ENCODE results near the gene CTTN. TPM values are rescaled to one million over a fixed set of nuclear protein-coding genes. Genes with fewer than 3 reads are reported as not detected.

The CTTN gene
- total and polyA plus RNA-seq, 2 of the 8 experiments (the other 6 are each of a cell fraction or from before 2014, with no cell fraction given), result 84.6 to 216 TPM

- 96% methylated on average over 20 of the region's 20 CpGs; no CpG with 5 or more reads in 1 of the 2 experiments for WGBS, 2 experiments (ENCODE audit: extremely low coverage in 1 of 2, insufficient coverage in 1 of 2, insufficient read length in 1 of 2, insufficient replicate concordance in 2 of 2, low coverage in 1 of 2, low lambda C conversion rate in 2 of 2, missing lambda C conversion rate in 1 of 2)
- ChIA-PET CTCF (ENCODE audit: partially characterized antibody) (interaction anchor here (1.0 to 1.1 kb wide), 2 partner anchors 13 to 38 kb away, joined by 4 to 5 read pairs; no protein-coding TSS in a partner anchor), POLR2A (ENCODE audit: partially characterized antibody) (interaction anchor here (1.4 kb wide), 1 partner anchor 16 kb away, joined by 3 read pairs; no protein-coding TSS in a partner anchor)
- Histone ChIP-seq H3K79me1 (ENCODE audit: low read depth, low read length) (no peaks in the 10 kb centered on the region; the same call in 1 of the 2 replicates), H3K14ac (ENCODE audit: insufficient read length) (no peak overlapping the region), H4K8ac (ENCODE audit: extremely low read depth, insufficient read depth, low read length) (no peak overlapping the region), H3K9me3 (ENCODE audit: insufficient read depth in 2 of 2, low read depth in 1 of 2, low read length in 1 of 2) (no peaks in the 10 kb centered on the region), H2AFZ (ENCODE audit: low read length) (no peak overlapping the region), H3K18ac (ENCODE audit: extremely low read depth, low read length) (no peak overlapping the region), H3K23ac (ENCODE audit: insufficient read length) (no peak overlapping the region), H3K9ac (replicated peaks in 1 of 4; ENCODE audit: extremely low read depth in 1 of 4, low read depth in 3 of 4, low read length in 3 of 4) (no peak overlapping the region), H4K20me1 (replicated peaks in 1 of 2; ENCODE audit: control insufficient read depth in 1 of 2, insufficient read depth in 2 of 2, low read length in 2 of 2) (peaks cover 8 to 25% of the 10 kb centered on the region in 2 experiments), H3K4me3 (ENCODE audit: extremely low read depth in 1 of 4, insufficient read depth in 2 of 4, low read depth in 3 of 4, low read length in 4 of 4) (no peak overlapping the region), H3K36me3 (ENCODE audit: control insufficient read depth in 2 of 4, insufficient read depth in 4 of 4, low read length in 3 of 4) (peaks cover 49 to 85% (median 78%) of the 10 kb centered on the region in 4 experiments), H3K4me2 (ENCODE audit: insufficient read depth in 1 of 2, low read depth in 2 of 2, low read length in 2 of 2) (no peak overlapping the region), H2BK20ac (ENCODE audit: low read length) (no peak overlapping the region), H2BK12ac (ENCODE audit: low read depth, low read length) (no peak overlapping the region), H3K23me2 (ENCODE audit: low read depth, low read length) (no peaks in the 10 kb centered on the region), H2BK5ac (ENCODE audit: low read depth, low read length) (0 out of 2 replicates have a peak overlapping the region, but pooled peaks have one; percentile 35), H3K56ac (replicated peaks; ENCODE audit: insufficient read length, low read depth, low read length) (no peak overlapping the region), H3K27me3 (replicated peaks in 1 of 4; ENCODE audit: control insufficient read depth in 3 of 4, extremely low read depth in 1 of 4, insufficient read depth in 3 of 4, low read length in 3 of 4) (no peaks in the 10 kb centered on the region), H4K5ac (ENCODE audit: insufficient read length, low read depth, low read length) (no peak overlapping the region), H2BK15ac (ENCODE audit: low read length) (no peak overlapping the region), H2BK120ac (replicated peaks; ENCODE audit: low read depth, low read length) (no peak overlapping the region), H3K27ac (ENCODE audit: low read depth, low read length) (no peak overlapping the region), H3K4me1 (replicated peaks in 1 of 4; ENCODE audit: control insufficient read depth in 3 of 4, insufficient read depth in 4 of 4, low read length in 3 of 4) (no peaks in the 10 kb centered on the region), H2AK5ac (ENCODE audit: low read depth, low read length) (no peak overlapping the region), H3K79me2 (ENCODE audit: control insufficient read depth in 1 of 2, insufficient read depth in 2 of 2, low read length in 2 of 2) (no peaks in the 10 kb centered on the region; a peak in 1 of 4 replicates), H3K4ac (replicated peaks; ENCODE audit: insufficient read length, low read depth, low read length) (no peak overlapping the region), H4K91ac (replicated peaks; ENCODE audit: insufficient read length, low read length) (no peak overlapping the region)
- DNase-seq (ENCODE audit: low read depth in 1 of 2, low spot score in 2 of 2), result no peak
- no peak for FAIRE-seq
- TF ChIP-seq HDAC6 (IDR thresholded peaks at IDR 0.05; ENCODE audit: low read depth, low read length), result no peak
- no peak for TF ChIP-seq POU5F1 (IDR thresholded peaks at IDR 0.05; ENCODE audit: low read depth, low read length)
- no peak for TF ChIP-seq SUZ12 (IDR thresholded peaks at IDR 0.05; ENCODE audit: low read length)
- TF ChIP-seq ZNF274 (IDR thresholded peaks at IDR 0.05; ENCODE audit: borderline replicate concordance, extremely low read depth, low read length), result no peak
- TF ChIP-seq TEAD4 (IDR thresholded peaks at IDR 0.05; ENCODE audit: low read depth, low read length), result no peak
- TF ChIP-seq SP2 (IDR thresholded peaks at IDR 0.05; ENCODE audit: low read length), result no peak
- TF ChIP-seq SIN3A (conservative IDR thresholded peaks at IDR 0.05 in 1 of 2, IDR thresholded peaks at IDR 0.05 in 1 of 2; ENCODE audit: low read depth in 1 of 2, low read length in 2 of 2), result no peak
- no peak for TF ChIP-seq RFX5 (IDR thresholded peaks at IDR 0.05; ENCODE audit: borderline replicate concordance, low read depth, low read length)
- no peak for TF ChIP-seq ASH2L (IDR thresholded peaks at IDR 0.05; ENCODE audit: low read length)
- no peak for TF ChIP-seq TAF7 (optimal IDR thresholded peaks at IDR 0.05; ENCODE audit: borderline replicate concordance, low read depth, low read length)
- TF ChIP-seq CREB1 (IDR thresholded peaks at IDR 0.05), result no peak
- TF ChIP-seq RBBP5 (IDR thresholded peaks at IDR 0.05; ENCODE audit: borderline replicate concordance, low read depth, low read length), result no peak
- TF ChIP-seq EZH2 (IDR thresholded peaks at IDR 0.05; ENCODE audit: low read depth, low read length, severe bottlenecking), result no peak
- TF ChIP-seq GABPA (IDR thresholded peaks at IDR 0.05; ENCODE audit: borderline replicate concordance, insufficient read depth, low read length), result no peak
Measured at GRCh38 chr11:70416881-70417280, 18.6 kb downstream of the CTTN start.

Data from H1 (cell line).